NT2/D1 (cell line): ENCODE measurements around the gene RAB40C.

Experiments
- DNase-seq: peaks from one replicate; pipeline ENCODE4 v3.0.0-alpha.2; 2011; ENCODE audit warnings: low read depth, low spot score
- H3K27me3 ChIP-seq: 2 replicates; pipeline ENCODE4 v1.6.0; 2011; ENCODE audit warnings: mild to moderate bottlenecking; ENCODE audit not compliant: insufficient read length, insufficient read depth
- H3K36me3 ChIP-seq: 2 replicates; pipeline ENCODE4 v1.6.1; 2011; ENCODE audit warnings: mild to moderate bottlenecking, low read length, mixed read lengths; ENCODE audit not compliant: insufficient read depth, insufficient read length
- H3K4me1 ChIP-seq: 2 replicates; pipeline ENCODE4 v1.5.1; 2011; ENCODE audit not compliant: insufficient read depth, insufficient read length
- H3K4me3 ChIP-seq: 2 replicates; pipeline ENCODE4 v1.5.1; 2011; ENCODE audit warnings: low read depth; ENCODE audit not compliant: insufficient read length
- H3K9ac ChIP-seq: 2 replicates; pipeline ENCODE4 v1.6.0; 2011; ENCODE audit warnings: low read depth; ENCODE audit not compliant: insufficient read length
- H3K9me3 ChIP-seq: 2 replicates; pipeline ENCODE4 v1.5.1; 2011; ENCODE audit warnings: mild to moderate bottlenecking, low read length; ENCODE audit not compliant: insufficient read depth
- SUZ12 ChIP-seq: IDR thresholded peaks from 2 replicates; pipeline ENCODE4 v1.6.1; 2011; ENCODE audit not compliant: insufficient read length, insufficient read depth; ENCODE audit errors: extremely low read depth
- YY1 ChIP-seq: IDR thresholded peaks from 2 replicates; pipeline ENCODE4 v1.6.1; 2011; ENCODE audit not compliant: insufficient read length, insufficient read depth
- ZNF274 ChIP-seq: IDR thresholded peaks from 2 replicates; pipeline ENCODE4 v1.6.1; 2011; ENCODE audit warnings: mild to moderate bottlenecking, low read depth, low read length

RAB40C gene

GRCh38 chr16:556474-557173 is 33.2 kb upstream of the RAB40C start:
- no peak for TF ChIP-seq SUZ12
- TF ChIP-seq ZNF274 = no peak
- TF ChIP-seq YY1 = no peak

GRCh38 chr16:557463-558297 is 32.2 kb upstream of the RAB40C start:
- H3K9me3 ChIP-seq = no peaks in the 10 kb centered on the region
- peaks cover 39% of the 10 kb centered on the region for H3K27me3 ChIP-seq
- peaks cover 15% of the 10 kb centered on the region for H3K4me1 ChIP-seq
- peaks cover 24% of the 10 kb centered on the region for H3K36me3 ChIP-seq
- TF ChIP-seq YY1 (no peak), ZNF274 (no peak), SUZ12 (no peak)
- no peak for DNase-seq
- no peak overlapping the region for H3K4me3 ChIP-seq
- no peak overlapping the region for H3K9ac ChIP-seq

More at GRCh38 chr16:556474-557173, 33.2 kb upstream of the RAB40C start:
- Histone ChIP-seq H3K9me3 (no peaks in the 10 kb centered on the region), H3K4me3 (no peak overlapping the region), H3K36me3 (peaks cover 33% of the 10 kb centered on the region), H3K9ac (no peak overlapping the region), H3K4me1 (peaks cover 15% of the 10 kb centered on the region), H3K27me3 (peaks cover 33% of the 10 kb centered on the region)
- no peak for DNase-seq

GRCh38 chr16:558298-559020 is 31.4 kb upstream of the RAB40C start:
- peak overlapping the region; percentile 32 for H3K9ac ChIP-seq
- DNase-seq = no peak

GRCh38 chr16:559021-559380 is 30.9 kb upstream of the RAB40C start:
- peaks cover 42% of the 10 kb centered on the region for H3K27me3 ChIP-seq
- H3K4me3 ChIP-seq = no peak overlapping the region
- H3K9ac ChIP-seq = peak overlapping the region; percentile 68
- no peaks in the 10 kb centered on the region for H3K9me3 ChIP-seq
- peaks cover 15% of the 10 kb centered on the region for H3K4me1 ChIP-seq
- DNase-seq = no peak
- no peak for TF ChIP-seq YY1
- TF ChIP-seq SUZ12 = no peak
- TF ChIP-seq ZNF274 = no peak
- peaks cover 12% of the 10 kb centered on the region for H3K36me3 ChIP-seq

More at GRCh38 chr16:558298-559020, 31.4 kb upstream of the RAB40C start:
- peaks cover 18% of the 10 kb centered on the region for H3K36me3 ChIP-seq
- H3K4me3 ChIP-seq = no peak overlapping the region
- peaks cover 15% of the 10 kb centered on the region for H3K4me1 ChIP-seq
- H3K9me3 ChIP-seq = no peaks in the 10 kb centered on the region
- TF ChIP-seq YY1 (no peak), SUZ12 (no peak), ZNF274 (no peak)
- peaks cover 42% of the 10 kb centered on the region for H3K27me3 ChIP-seq

GRCh38 chr16:559411-560203 is 30.3 kb upstream of the RAB40C start:
- H3K36me3 ChIP-seq = peaks cover 9% of the 10 kb centered on the region
- peak overlapping the region; percentile 0 for H3K4me3 ChIP-seq
- H3K9ac ChIP-seq = peak overlapping the region; percentile 68
- no peak for TF ChIP-seq ZNF274
- no peak for TF ChIP-seq SUZ12
- no peak for TF ChIP-seq YY1
- no peak for DNase-seq
- peaks cover 15% of the 10 kb centered on the region for H3K4me1 ChIP-seq
- H3K27me3 ChIP-seq = peaks cover 42% of the 10 kb centered on the region
- no peaks in the 10 kb centered on the region for H3K9me3 ChIP-seq

GRCh38 chr16:560204-560700 is 29.6 kb upstream of the RAB40C start, which contains the start of gene PRR35:
TSS of gene PRR35 (plus strand) at chr16:560394. CDS start at chr16:563295, 2,901 bp downstream.
- no peak for DNase-seq
- H3K36me3 ChIP-seq = peaks cover 2% of the 10 kb centered on the region
- TF ChIP-seq YY1 (no peak), ZNF274 (no peak), SUZ12 (no peak)
- no peaks in the 10 kb centered on the region for H3K9me3 ChIP-seq
- peaks cover 42% of the 10 kb centered on the region for H3K27me3 ChIP-seq
- H3K9ac ChIP-seq = peak within 1 kb of the TSS; percentile 68
- peak within 1 kb of the TSS; percentile 24 for H3K4me3 ChIP-seq
- peaks cover 18% of the 10 kb centered on the region for H3K4me1 ChIP-seq
